Gastrocnemius medialis (tissue), 4 donors: ENCODE data around the gene UROC1.

Source experiments
- POLR2A ChIP-seq, 2 donors: fragments of 450-650 bp; IDR thresholded peaks; one replicate each; pipeline ENCODE4 v1.6.1; 2017; ENCODE audit warnings: antibody characterized with exemption in 2 of 2, mild to moderate bottlenecking in 2 of 2, moderate library complexity in 2 of 2
- TF ChIP-seq, protein P1 (sequence below), 5 experiments: fragments of 450-650 bp in 3 of 5; fragments of 200-600 bp in 2 of 5; sonication (generic) in 2 of 5; IDR thresholded peaks in 4 of 5; conservative IDR thresholded peaks in 1 of 5; 1 replicate in 4 of 5; 2 replicates in 1 of 5; pipeline ENCODE4 v1.5.1; 2016 to 2019; ENCODE audit warnings: antibody characterized with exemption in 5 of 5, mild to moderate bottlenecking in 3 of 5, moderate library complexity in 3 of 5

DNA sequence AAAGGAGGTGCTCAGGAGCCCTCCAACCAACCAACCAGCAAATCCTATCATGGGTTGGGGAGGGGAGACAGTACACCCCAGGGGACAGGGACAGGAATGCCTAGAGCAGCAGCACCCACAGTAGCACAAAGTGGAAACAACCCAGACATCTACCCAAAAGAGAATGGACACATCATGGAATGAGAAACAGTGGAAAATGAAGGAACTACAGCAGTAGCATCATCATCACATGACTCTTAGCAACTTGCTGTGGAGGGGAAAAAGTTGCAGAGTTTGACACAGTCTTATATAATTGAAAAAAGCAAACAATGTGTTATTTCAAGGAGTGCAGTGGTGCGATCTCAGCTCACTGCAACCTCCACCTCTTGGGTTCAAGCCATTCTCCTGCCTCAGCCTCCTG, 30.1 kb upstream of the UROC1 start:
- TF ChIP-seq, protein P1, sequence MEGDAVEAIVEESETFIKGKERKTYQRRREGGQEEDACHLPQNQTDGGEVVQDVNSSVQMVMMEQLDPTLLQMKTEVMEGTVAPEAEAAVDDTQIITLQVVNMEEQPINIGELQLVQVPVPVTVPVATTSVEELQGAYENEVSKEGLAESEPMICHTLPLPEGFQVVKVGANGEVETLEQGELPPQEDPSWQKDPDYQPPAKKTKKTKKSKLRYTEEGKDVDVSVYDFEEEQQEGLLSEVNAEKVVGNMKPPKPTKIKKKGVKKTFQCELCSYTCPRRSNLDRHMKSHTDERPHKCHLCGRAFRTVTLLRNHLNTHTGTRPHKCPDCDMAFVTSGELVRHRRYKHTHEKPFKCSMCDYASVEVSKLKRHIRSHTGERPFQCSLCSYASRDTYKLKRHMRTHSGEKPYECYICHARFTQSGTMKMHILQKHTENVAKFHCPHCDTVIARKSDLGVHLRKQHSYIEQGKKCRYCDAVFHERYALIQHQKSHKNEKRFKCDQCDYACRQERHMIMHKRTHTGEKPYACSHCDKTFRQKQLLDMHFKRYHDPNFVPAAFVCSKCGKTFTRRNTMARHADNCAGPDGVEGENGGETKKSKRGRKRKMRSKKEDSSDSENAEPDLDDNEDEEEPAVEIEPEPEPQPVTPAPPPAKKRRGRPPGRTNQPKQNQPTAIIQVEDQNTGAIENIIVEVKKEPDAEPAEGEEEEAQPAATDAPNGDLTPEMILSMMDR (IDR thresholded peaks at IDR 0.05 in 4 of 5, conservative IDR thresholded peaks at IDR 0.05 in 1 of 5) = no peak
- TF ChIP-seq POLR2A (IDR thresholded peaks at IDR 0.05) = no peak
